SHP77 (cell line): ENCODE measurements around the gene BCOR.
A peak's percentile ranks its signal among the peaks of the same experiment; 100 is the strongest.

Experiments used
- DNase-seq, 2 experiments: peaks; one replicate each; lab custom pipeline; 2025; lab: John Stamatoyannopoulos, UW

Gene BCOR

GRCh38 chrX:40019541-40019940 is 78.2 kb downstream of the BCOR start:
- no peak for DNase-seq

DNA sequence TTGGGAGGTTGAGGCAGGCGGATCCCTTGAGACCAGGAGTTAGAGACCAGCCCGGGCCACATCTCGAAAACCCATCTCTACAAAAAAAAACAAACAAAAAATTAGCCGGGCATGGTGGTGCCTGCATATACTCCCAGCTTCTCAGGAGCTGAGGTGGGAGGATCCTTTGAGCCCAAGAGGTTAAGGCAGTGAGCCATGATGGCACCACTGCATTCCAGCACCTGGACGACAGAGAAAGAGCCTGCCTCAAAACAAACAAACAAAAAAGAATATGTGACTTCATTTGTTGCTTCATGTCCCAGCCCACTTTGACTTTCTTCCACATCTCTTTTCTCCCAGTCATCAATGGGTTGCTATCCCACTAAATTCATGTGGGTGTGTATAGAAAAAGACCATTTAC is 79.7 kb downstream of the BCOR start:
- no peak for DNase-seq

- DNase-seq = no peak
These were observed 81.0 kb downstream of the BCOR start for GRCh38 chrX:40016749-40017148.

DNA sequence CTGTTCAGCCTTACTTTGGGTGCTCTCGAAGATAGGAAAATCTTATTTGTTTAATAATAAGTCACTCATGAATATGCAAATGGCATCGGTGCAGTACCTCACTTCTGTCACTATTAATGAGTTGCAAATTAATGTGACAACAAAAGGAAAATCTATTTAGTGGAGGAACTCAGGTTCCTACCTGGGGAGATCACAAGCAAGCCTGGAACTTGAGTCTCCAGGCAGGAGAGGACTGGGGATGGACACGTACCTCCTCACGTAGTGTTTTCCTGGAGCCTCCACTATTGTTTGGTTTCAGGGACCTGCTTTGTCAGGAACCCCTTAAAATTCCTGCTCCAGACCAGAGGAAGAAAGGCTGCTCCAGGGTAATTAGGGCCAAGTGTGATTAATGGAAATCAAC is 82.1 kb downstream of the BCOR start:
- DNase-seq = no peak

- DNase-seq = peak; percentile 45 to 61
These were observed 84.2 kb downstream of the BCOR start for GRCh38 chrX:40013266-40014195.

GRCh38 chrX:40012868-40013265 is 84.9 kb downstream of the BCOR start:
- no peak for DNase-seq

DNA sequence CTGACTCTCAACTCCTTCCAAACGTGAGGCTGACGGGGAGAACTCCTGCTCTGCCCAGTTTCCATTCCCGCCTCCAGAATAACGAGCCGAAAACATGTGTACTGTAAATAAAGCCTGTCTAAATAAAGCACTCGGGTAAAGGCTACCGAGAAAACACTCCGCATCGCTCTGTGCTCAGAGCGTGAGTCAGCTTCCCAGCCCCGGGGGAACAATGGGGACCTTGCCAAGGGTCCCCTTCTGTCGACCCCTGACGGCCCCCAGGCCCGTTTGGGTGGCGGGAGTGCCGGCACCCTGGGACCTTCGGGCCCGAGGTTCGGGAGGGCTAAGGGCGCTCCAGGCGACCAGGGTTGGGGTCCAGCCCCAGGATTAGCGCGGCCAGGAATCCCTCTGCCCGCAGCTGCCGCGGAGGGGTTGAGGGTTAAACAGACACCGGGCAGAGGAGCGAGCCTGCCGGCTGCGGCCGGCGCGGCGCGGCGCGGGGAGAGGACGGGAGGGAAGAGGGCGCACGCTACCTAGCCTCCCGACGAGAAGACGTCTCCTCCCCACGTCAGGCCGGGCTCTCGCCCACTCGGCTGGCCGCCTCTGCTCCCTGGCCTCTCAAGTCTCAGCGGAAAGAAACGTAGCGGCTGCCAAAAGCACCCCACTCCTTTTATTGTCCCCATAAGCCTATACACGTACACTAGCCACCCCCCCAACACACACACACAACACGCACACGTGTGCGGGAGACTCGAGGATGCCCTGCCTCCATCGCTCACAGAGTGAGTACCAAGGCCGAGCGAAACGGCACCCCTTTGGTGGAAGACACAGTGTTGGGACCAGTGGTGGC is 85.5 kb downstream of the BCOR start:
- no peak for DNase-seq

DNA sequence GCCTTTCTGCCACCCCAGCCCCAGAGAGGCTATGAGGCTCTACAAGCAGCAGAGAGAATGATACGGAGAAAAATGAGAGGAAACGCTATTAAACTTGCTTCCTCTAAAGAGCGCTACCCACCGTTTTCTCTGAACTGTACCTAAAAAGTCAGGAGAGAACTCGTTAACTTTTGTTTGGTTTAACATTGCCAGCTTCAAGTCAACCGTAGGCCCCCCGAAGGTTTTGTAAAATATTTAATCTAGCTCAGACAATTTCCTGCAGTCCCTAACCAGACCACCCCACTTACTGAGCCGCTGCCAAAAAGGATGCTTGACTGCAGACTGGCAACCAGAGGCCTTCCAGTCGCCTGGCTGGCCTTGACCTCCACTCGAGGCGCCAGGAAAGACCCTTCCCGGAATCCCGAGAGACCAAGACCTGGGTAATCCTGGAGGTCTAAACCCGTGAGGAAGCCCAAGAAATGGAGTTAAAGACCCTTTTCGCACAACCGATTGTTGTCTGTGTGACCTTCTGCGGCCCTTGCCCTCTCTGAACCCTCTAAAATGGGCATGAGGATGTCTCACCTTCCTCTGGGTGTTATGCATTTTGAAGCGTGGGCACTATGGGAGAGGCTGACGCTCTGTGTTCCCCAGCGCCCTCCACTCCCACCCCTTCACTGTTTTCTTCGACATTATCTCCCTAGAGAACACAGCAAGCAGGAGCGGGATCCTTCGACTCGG is 86.3 kb downstream of the BCOR start:
- DNase-seq = no peak

GRCh38 chrX:40010550-40011321 is 87.0 kb downstream of the BCOR start:
- DNase-seq = no peak

DNA sequence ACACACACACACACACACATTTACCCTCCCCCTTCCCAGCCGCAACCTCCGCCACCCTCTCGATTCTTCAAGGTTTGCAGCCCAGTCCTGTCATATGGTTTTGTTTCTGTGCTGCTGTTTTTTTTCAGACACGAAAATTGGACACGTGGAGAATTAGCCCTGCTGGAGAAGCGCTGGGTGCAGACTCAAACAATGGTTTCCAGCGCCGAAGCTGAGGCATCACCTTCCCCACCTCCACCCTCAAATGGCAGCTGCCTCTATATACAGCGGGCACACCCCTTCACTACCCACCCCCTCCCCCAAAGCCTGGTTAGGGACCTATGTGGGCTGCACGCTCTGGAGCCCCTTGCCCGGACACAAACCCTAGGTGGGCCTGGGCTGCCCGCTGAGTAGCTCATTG is 87.9 kb downstream of the BCOR start:
- no peak for DNase-seq

DNA sequence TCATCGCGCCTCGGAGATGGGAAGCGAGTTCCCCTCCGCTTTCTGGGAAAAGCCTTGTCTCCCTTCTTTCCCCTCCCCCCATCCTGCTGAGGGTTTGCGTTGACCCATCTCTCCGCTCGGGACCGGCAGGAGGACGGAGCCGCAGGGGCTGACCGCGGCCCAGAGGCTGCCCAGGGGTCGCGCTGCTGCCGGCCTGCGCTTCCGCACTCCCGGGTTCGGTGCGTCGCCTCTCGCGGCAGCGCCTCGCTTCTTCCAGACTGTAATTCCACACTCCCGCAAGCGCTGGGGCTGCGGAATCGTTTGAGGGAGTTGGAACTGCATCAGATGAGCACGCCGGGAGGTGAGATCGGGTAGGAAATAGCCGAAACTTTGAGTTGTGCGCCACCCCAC is 88.3 kb downstream of the BCOR start:
- no peak for DNase-seq

- DNase-seq = peak; percentile 62 to 81
These were observed 88.8 kb downstream of the BCOR start for GRCh38 chrX:40008791-40009461.

- DNase-seq = no peak
These were observed 89.7 kb downstream of the BCOR start for GRCh38 chrX:40007756-40008705.

DNA sequence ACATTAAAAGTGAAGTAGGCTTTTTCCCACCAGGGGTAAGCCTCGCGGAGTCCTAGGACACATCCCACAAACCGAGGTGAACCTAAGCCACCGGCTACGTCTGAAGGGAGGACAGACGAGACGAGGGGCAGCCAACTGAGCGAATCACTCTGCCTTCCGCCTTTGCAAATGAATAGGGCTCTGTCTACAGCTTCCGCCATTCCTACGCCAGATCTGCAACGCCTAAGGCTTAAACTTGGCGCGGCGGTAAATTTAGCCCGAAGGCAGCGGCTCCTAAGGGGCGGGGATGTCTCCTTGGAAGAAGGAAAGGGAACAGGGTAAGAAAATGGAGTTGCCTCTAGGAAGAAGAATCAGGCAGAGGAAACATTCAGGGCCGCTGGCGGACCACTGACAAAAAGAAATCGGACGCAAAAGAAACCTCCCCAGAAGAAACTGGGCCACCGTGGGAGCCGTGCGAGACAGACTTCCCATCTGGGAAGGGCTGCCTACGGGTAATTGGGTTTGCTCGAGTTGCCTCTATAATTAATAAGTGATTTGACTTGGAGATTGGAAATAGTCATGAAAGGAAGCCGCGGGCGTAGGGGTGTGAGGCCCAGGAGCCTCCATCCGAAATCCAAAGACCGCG is 90.5 kb downstream of the BCOR start:
- no peak for DNase-seq

DNA sequence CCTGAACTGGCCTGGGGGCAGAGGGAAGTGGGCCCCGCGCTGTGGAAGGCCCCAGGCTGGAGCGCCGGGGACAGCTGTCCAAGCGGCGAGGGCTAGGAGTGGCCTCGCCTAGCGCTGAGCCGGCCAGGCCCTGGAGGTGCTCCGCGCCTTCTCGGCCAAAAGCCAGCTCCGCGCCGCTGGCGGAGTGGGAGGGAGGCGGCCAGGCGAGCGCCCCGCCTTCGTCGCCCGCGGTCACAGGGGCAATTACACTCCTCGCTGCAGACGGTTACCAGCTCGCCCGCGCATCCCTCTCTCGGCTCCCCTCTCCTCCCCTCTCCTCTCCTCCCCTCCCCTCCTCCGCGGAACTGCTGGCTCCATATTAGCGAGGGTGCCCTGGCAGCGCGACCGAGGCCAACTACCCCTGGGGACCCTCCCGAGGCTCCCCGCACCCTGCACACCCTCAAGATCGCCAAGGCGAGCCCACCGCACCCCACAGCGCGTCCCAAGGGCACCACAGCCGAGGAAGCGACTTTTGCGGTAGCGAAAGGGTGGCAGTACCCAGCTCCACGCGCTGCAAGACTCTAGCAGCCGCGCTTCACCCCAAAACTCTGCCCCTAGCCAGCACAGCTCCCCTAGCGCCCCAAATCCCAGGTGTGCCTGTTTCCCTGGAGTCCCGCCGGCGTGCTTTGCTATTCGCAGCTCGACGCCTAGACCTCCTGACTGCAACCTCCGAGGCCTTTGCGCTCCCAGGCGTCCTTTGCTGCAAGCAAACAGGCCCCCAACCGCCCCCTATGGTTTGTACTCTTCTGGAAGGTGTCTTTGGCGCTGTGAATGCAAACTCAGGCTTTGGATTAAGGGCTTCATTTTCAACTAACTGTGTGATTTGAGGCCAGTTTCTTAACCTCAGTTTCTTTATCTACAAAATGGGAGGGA is 91.4 kb downstream of the BCOR start:
- no peak for DNase-seq

DNA sequence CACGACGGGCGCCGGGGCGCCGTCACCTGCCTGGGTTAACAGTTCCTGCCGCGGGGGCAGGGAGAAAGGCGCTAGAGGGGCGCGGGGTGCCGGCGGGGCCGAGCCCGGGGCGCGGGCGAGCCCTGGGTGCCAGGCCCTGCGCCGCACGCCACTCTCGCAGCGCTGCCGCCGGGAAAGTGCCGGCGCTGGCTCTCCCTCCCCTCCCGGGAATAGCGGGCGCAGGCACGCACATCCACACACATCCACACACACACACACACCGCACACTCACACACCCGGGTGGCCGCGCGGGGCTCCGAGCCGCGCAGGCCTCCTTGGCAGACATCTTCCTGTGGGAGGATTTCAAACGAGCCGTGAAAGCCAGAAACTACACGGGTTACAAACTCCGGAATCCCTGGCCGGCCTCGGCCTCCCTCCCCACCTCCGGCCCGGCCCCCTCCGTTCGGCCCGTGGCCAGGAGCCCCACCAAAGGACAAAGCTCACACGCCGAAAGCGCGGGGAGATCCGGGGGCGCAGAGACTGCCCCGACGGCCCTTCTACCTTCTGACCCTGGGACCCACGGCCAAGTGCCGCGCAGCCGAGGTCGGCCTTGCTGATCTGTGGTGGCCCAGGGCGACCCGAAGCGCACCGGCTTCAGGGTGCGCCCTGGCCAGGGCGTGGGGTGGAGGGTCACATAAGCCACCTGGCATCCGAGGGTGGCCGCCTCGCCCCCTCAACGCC is 92.3 kb downstream of the BCOR start:
- DNase-seq = no peak

DNA sequence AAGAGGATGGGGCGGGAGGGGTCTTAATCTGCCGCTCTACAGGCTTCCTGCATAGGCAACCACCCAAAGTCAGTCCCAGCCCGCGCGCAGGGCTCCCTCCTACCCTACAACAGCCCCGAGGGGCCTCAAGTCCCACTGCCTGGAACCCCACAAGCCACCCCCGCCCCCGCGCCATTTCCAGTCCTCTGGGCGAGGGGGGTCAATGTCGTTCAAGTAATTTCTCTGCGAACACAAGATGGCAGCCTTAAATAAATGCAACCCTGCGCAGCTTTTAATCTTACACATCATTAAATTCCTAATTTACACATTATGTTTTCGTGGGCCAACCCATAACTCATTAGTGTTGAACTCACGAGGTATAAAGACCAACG is 92.9 kb downstream of the BCOR start:
- DNase-seq = no peak

DNA sequence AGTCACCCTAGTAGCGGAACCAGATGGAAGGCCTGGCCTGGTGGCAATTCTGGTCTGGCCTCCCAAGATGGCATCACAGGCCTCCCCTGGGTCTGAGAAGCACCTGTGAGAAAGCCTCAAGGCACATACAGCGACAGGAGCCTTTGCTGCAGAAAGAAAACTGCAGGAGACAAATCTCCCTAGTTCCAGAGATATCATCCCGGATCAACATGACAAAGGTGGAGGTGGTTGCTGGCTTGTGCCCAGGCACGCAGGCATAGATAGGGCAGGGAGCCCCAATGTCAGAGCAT is 93.6 kb downstream of the BCOR start:
- DNase-seq = no peak
